ENCODE measurements around the gene FERMT3.

GRCh38 chr11:64259533-64260067 lies 53.1 kb downstream of the FERMT3 start:
- TF ChIP-seq CTCF (IDR thresholded peaks at IDR 0.05) (no peak), POLR2A (IDR thresholded peaks at IDR 0.05) (no peak)
